ENCODE measurements around the gene GMPS. TPM values are rescaled to one million over a fixed set of nuclear protein-coding genes. Genes with fewer than 3 reads are reported as not detected.

Gene GMPS
- total RNA-seq, 1 donor from 2014 or later: 29.2 TPM

- intact Hi-C loops (cut with DNase I): no loop called here
- H3K27me3 ChIP-seq: no peaks in the 10 kb centered on the region
- no peaks in the 10 kb centered on the region for H3K36me3 ChIP-seq
Observed at GRCh38 chr3:155991847-155992246, 121.4 kb downstream of the GMPS start.

More at GRCh38 chr3:155991847-155992246, 121.4 kb downstream of the GMPS start:
- DNase-seq (ENCODE audit: extremely low spot score in 2 of 2): no peak
- Histone ChIP-seq H3K27ac (no peak overlapping the region), H3K4me3 (no peak overlapping the region), H3K9me3 (no peaks in the 10 kb centered on the region), H3K4me1 (no peaks in the 10 kb centered on the region)
- TF ChIP-seq POLR2A (IDR thresholded peaks at IDR 0.05) (no peak), POLR2AphosphoS5 (IDR thresholded peaks at IDR 0.05; ENCODE audit: insufficient read depth in 1 of 2, low read depth in 1 of 2) (no peak), CTCF (IDR thresholded peaks at IDR 0.05) (no peak)

Other genes with a start within 250 kb of the GMPS start
- gene PLCH1, start 125.6 kb upstream of the GMPS start, total RNA-seq: 0.25 TPM
- 1.7 TPM for gene C3orf33, start 64.4 kb upstream of the GMPS start, total RNA-seq
- 27.0 TPM for gene SLC33A1, start 16.2 kb upstream of the GMPS start, total RNA-seq
- 3.9 TPM for gene KCNAB1, start 249.9 kb downstream of the GMPS start, total RNA-seq